GM13976 (cell line): Measurements from ENCODE around the gene CNTNAP5.

Source experiments
- DNase-seq: peaks from one replicate; pipeline ENCODE4 v3.0.0; 2012; ENCODE audit warnings: low spot score
- CTCF ChIP-seq: IDR thresholded peaks from 2 replicates; pipeline ENCODE4 v1.5.1; 2012; ENCODE audit warnings: borderline replicate concordance, mild to moderate bottlenecking; ENCODE audit not compliant: insufficient read depth; ENCODE audit errors: extremely low read depth, missing control alignments, control extremely low read depth
- in situ Hi-C: fragments of 300-500 bp; cut with MboI; formaldehyde crosslinking; loops from one replicate; pipeline ENCODE4 v1.12.0; 2022; ENCODE audit warnings: low sequenced_read_pairs, mixed read lengths, inconsistent platforms; ENCODE audit not compliant: unreplicated experiment

Gene CNTNAP5

GRCh38 chr2:124482551-124482950 lies 457.5 kb downstream of the CNTNAP5 start:
- no peak for DNase-seq
- no peak for TF ChIP-seq CTCF
- in situ Hi-C loops: no loop called here

- no peak for TF ChIP-seq CTCF
- in situ Hi-C loops: no loop called here
- DNase-seq: no peak
These were observed 460.6 kb downstream of the CNTNAP5 start for GRCh38 chr2:124485659-124486058.

- DNase-seq: no peak
- TF ChIP-seq CTCF: no peak
- in situ Hi-C loops: no loop called here
These were observed 464.6 kb downstream of the CNTNAP5 start for GRCh38 chr2:124489686-124490085.

GRCh38 chr2:124501575-124502152 lies 476.6 kb downstream of the CNTNAP5 start:
- no peak for TF ChIP-seq CTCF
- DNase-seq: no peak
- in situ Hi-C loops: no loop called here

- TF ChIP-seq CTCF: no peak
- DNase-seq: no peak
- in situ Hi-C loops: no loop called here
These were observed 489.1 kb downstream of the CNTNAP5 start for GRCh38 chr2:124514236-124514635.

- no peak for DNase-seq
- no peak for TF ChIP-seq CTCF
These were observed 495.9 kb downstream of the CNTNAP5 start for GRCh38 chr2:124520953-124521352.

More at GRCh38 chr2:124520953-124521352, 495.9 kb downstream of the CNTNAP5 start:
- in situ Hi-C loops: no loop called here
